Gastroesophageal sphincter (tissue), 3 donors: ENCODE results near the gene NDUFA11.

Experiments
- POLR2A ChIP-seq, 2 donors: fragments of 450-650 bp; IDR thresholded peaks; one replicate each; pipeline ENCODE4 v1.6.1; 2017; ENCODE audit warnings: antibody characterized with exemption in 2 of 2, mild to moderate bottlenecking in 2 of 2, moderate library complexity in 1 of 2
- POLR2AphosphoS5 ChIP-seq: sonication (generic); formaldehyde crosslinking; IDR thresholded peaks from one replicate; pipeline ENCODE4 v1.6.1; 2017; ENCODE audit warnings: antibody characterized with exemption
- TF ChIP-seq, protein P1 (sequence below), 4 experiments: fragments of 200-600 bp in 2 of 4; fragments of 450-650 bp in 2 of 4; sonication (generic) in 1 of 4; IDR thresholded peaks; one replicate each; pipeline ENCODE4 v1.5.1; 2017 to 2019; ENCODE audit warnings: antibody characterized with exemption in 4 of 4, mild to moderate bottlenecking in 2 of 4, moderate library complexity in 2 of 4

DNA sequence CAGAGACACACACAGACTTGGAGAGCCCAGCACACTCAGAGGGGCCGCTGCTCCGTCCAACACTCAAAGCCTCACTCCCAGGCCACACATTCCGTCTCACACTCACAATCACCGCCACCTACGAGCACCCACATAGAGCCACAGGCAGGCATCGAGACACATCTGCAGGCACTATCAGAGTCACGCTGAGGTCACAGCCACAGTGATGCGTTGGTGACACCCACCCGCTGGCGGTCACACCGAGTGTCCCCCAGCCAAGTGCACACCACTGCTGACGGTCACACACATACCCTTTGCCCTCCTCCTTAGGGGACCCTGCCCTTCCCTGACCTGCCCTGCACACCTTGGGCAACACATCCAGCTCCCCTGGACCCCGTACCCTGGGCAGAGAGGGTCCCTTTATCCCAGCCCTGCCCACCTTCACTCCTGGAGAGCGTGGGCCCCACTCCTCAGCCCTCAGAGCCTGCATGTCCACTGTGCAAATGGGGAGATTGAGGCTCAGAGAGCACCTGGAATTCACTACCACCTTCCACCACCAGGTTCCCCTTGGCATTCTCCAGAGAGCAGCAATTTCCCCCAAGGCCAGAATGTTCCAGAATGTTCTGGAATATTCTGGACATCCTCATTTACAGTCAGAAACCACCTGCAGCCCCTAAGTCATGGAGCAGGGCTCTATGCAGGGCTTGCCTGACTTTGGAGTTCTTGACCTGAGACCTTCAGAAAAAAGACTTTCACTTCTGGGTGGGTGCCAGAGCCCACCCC lies 38.7 kb downstream of the NDUFA11 start:
- TF ChIP-seq POLR2A (IDR thresholded peaks at IDR 0.05) (no peak), POLR2AphosphoS5 (no peak)
- TF ChIP-seq, protein P1, sequence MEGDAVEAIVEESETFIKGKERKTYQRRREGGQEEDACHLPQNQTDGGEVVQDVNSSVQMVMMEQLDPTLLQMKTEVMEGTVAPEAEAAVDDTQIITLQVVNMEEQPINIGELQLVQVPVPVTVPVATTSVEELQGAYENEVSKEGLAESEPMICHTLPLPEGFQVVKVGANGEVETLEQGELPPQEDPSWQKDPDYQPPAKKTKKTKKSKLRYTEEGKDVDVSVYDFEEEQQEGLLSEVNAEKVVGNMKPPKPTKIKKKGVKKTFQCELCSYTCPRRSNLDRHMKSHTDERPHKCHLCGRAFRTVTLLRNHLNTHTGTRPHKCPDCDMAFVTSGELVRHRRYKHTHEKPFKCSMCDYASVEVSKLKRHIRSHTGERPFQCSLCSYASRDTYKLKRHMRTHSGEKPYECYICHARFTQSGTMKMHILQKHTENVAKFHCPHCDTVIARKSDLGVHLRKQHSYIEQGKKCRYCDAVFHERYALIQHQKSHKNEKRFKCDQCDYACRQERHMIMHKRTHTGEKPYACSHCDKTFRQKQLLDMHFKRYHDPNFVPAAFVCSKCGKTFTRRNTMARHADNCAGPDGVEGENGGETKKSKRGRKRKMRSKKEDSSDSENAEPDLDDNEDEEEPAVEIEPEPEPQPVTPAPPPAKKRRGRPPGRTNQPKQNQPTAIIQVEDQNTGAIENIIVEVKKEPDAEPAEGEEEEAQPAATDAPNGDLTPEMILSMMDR (IDR thresholded peaks at IDR 0.05) = no peak
